HG03135 (cell line): ENCODE data around the gene LITAFD.
"Not testable (repeated sequence)": the region's sequence is repeated elsewhere in the genome, so short reads cannot be mapped to it uniquely, and the experiment has no call there.

Experiments used
- ATAC-seq: cut with Tn5 transposase; IDR thresholded peaks from one replicate; pipeline ENCODE4 v1.9.1; 2021; ENCODE audit warnings: mild to moderate bottlenecking, moderate library complexity; ENCODE audit not compliant: unreplicated experiment

LITAFD gene

DNA sequence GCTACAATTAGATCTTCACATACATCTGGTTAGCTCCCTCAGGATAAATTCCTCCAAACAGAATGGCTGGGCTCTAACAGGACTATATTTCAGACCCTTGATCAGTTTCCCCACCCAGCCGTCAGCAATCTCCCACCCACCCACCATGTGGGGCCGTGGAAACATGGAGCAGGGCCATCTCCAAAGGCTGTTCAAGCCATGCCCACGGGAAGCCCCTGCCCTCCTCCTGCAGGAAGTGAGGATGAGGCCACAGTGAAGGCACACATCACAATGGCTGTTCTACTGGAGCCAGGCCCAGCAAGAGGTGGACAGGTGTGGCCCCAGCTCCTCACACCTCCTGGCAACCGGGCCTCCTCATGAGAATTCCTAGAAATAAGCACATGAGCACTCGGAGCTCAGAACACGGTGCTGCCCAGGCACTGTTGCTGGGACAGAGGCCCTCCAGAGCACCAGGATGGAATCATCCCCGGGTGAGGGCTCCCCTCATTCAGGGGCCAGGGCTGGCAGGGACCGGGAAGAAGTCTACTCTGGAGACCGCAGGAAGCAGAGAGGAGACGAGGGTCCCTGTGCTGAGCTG is at the start of gene LITAFD:
LITAFD (plus strand) TSS at position 311 of the 577 bp plus-strand sequence. CDS start 2,005 bp downstream, outside the sequence.
- ATAC-seq = no peak

DNA sequence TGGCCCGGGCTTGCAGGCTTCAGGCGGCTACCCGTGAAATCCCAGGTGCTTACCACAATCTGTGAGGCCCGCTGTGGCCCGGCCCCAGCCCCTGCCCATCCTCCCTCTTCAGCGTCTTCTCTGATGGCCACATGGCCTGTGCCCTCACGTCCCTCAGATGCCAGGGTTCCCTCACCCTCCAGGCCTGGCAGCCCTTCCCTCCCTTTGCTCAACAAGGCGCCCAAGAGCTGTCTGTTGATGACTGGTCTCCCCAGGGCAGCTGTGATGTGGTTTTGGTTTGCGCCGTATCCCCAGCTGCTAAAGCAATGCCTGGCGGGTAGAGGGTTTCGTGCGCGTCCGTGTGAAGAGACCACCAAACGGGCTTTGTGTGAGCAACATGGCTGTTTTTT is 49.4 kb upstream of the LITAFD start:
- no peak for ATAC-seq

DNA sequence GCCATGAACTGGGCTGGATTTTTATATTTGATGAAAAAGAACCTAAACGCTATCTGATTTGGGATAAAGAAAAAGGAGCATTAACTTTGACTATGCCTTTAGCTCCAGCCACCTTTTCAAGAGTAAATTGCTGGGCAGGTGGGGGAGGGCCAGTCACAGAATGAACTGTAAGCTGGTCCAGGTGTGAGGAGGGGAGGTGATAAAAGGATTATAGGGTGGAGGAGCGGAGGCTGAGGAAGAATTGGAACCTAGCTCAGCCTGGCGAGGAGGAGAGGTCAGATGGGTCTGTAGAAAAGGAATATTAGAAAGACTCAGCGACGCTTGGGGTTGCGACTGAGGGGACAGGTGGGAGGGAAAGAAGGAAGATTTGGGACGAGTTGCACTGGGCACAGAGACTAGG is 45.4 kb upstream of the LITAFD start:
- ATAC-seq = not testable (repeated sequence)

DNA sequence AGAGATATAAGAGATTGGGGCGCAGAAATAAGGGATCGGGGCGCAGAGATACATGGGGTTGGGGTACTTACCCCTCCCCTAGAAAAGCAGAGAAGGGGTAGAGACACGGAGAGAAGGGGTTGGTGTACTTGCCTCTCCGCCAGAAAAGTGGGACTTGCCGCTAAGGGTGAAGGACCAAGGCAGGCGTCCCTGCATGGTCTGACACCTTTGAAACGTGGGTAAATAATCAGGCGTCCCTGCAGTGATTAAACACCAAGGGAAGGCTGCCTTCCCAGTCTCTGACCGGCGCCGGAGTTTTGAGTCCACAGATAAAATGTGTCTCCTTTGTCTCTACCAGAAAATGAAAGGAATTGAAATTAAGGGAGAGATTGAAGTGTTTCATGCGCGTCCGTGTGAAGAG is 44.6 kb upstream of the LITAFD start:
- ATAC-seq = not testable (repeated sequence)

DNA sequence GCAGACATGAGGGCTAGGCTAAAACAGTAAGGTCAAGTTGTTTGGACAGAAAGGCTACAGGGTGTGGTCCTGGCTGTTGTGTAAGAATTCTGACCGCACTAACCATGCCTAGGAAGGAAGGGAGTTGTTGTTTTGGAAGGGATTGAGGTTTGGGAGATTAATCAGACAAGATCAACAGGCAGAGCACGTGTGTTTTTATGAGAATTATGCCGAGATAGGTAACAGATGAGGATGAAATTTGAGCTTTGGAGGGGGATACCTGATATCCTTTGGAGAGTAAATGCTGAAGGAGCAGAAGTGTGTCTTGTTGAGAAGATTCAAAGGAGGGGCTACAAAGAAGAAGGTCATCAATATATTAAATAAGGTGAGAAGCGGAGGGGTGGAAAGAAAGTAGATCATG is 40.1 kb upstream of the LITAFD start:
- ATAC-seq = not testable (repeated sequence)

DNA sequence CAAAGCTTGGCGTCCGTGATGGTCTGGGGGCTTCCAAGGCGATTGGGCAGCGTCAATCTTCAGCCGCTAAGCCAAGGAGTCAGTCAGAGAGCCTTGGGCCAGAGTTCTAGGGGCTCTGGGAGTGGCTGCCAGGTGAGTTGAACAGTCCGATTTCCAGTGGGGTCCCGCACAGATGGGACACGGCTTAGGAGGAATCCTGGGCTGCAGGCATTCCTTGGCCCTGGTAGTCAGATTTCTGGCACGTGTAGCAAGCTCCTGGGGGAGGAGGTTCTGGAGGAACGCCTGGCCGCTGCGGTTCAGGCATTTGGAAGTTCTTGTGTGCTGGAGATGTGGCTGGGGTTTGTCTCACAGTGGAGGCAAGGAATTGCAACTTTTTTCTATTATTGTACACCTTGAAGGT is 38.9 kb upstream of the LITAFD start:
- ATAC-seq = not testable (repeated sequence)

DNA sequence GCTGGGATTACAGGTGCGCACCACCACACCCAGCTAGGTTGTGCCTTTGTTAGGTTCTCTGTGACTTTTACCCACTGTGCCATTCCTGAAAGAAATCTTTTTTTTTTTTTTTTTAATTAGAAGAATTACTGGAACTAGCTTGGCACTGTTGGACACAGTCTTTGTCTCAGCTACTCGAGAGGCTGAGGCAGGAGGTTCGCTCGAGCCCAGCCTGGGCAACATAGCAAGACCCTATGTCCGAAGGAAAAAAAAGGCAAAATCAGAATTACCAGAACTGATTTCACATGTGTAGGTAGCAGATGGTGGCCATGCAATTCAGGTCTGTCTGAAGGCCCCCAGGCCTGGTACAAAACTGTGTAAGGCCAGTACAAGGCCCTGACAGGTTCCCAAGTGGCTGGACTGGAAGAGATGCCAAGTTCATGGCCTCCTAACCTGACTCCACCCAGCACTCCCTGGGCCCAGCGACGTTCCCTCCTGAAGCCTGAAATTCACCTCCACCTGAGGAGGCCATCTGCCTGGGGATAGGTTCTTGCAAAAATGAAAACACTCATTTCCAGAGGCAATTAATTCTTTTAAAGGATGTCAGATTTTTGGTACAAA is 36.4 kb upstream of the LITAFD start:
- ATAC-seq = no peak

DNA sequence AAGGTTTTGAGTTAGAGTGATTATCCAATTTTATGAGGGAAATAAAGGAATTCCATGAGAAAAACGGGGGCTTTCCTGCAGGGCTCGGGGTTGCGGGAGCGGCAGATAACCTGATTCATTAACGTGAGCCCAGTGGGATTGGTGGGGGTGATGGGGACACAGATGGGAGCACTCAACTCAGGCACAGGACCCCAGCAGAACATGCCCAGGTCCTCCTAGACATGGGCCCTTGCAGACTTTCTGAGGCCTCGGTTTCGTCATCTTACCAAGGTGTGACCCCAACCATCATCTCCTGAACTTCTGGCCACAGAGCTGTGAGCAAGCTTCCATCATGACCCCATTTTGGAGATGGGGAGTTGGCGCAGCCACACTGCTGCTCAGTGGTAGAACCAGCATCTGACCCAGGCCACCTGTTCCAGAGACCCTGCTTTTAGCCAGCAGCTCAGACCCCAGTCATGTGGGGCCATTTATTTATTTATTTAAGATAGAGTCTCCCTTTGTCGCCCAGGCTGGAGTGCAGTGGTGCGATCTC is 35.7 kb upstream of the LITAFD start:
- no peak for ATAC-seq

DNA sequence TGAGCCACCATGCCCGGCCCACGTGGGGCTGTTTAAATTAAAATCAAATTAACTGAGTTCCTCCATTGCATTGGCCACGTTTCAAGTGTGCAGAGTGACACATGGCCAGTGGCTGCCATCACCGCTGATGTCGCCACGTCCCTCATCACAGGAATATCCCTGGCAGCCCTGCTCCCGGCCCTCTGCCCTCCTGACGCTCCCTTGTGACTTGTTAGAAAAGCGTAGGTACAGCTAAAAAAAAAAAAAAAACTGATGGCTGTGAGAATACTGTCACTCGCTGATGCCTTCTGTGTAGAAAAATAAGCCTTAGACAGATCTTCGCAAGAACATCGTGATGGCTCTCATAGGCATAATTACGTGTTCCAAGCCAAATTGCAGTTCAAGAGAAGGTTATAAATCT is 35.0 kb upstream of the LITAFD start:
- no peak for ATAC-seq

DNA sequence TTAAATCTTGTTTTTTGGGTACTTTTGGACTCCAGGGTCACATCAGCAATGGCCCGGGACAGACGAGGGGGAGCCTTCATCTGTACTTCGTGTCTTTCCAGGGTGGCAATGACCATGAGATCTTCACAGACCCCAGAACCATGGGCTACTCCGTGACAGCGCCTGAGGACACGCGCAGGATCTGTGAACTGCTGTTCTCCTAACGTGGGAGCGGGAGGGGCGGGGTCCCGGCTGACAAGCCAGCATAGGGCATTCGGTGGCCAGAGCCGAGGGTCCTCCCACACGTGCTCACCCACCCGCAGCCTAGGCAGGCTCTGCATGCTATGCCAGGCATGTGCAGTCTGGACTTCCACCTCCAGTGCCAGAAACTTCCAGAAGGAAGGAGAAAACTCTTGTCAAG is 34.5 kb upstream of the LITAFD start:
- ATAC-seq = no peak

DNA sequence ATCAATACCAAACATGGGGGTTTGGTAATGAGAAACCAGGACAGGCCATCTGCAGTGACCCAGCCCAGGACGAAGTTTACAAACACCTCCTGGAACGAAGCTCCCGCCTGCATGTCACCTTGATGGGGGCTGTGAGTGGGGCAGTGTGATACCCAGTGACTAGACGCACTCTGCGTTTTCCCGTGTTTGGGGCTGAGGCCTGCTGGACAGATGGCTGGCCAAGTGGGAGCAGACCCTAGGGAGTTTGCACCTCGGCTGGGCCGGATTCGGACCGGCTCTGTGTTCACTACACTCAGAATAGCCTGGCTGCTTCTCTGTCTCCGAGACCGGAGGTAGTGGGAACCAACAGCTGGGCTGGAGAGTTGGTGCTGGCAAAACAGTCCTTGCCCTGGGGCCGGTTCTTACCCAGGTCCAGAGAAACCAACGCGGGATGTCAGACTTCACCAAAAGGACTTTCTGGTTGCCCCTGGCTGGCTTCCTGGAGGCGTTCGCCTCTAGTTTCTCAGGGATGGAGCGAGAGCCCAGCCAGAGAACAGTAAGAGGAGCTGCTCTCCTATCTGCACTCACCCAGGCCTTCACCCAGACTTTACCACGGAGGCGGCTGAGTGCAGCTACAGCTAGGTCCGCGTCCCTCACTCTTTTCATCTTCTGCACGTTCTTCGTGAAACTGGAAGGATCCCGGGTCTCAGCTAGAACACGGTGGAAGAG is 33.8 kb upstream of the LITAFD start:
- no peak for ATAC-seq

DNA sequence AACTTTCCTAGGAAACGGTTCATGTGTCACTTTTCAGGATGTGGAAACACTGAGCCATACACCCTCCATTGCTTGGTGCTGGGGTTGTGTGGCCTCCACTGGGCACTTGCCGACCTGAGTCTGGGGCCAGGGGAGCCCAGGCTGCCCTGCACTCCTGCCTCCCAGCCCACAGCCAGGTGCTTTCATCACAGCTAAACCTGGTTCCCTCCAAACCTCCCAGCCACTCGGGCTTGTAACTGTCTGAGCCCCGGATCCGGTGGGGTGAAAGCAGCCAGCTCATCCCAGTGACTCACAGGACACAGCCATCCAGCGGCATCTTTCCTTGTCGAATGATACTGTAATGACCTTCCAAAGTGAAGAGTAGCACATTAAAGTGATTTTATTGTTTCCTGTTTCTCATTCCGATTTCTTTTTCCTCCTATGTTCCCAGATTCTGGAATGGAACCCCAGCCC is 33.2 kb upstream of the LITAFD start:
- ATAC-seq = no peak

DNA sequence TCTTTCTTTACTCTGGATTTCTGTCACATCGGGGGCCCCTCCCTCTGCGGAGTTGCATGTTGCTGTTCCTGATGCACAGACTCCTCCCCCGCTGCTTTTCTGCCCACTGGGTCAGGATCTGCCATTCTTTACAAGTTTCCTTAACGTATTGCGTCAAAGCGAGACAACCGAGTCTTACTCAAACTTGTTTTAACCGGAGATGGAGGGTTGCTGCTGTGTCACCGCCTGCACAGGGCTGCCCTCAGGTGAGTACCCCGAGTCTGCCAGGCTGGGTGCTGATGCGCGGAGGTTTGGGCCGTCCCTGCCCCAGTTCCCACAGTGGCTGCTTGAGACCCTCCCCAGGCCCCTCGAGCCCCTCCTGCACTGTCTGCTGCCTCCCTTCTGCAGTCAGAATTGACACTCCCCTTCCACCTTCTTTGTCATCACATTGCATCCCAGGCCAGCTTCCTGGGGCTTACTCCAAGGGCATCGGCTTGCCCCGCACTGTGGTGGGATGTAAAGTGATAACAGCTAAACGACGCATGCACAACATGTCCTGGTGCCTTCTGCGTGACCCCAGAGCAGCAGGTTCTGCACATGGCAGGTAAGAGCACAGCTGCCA is 32.6 kb upstream of the LITAFD start:
- ATAC-seq = no peak

DNA sequence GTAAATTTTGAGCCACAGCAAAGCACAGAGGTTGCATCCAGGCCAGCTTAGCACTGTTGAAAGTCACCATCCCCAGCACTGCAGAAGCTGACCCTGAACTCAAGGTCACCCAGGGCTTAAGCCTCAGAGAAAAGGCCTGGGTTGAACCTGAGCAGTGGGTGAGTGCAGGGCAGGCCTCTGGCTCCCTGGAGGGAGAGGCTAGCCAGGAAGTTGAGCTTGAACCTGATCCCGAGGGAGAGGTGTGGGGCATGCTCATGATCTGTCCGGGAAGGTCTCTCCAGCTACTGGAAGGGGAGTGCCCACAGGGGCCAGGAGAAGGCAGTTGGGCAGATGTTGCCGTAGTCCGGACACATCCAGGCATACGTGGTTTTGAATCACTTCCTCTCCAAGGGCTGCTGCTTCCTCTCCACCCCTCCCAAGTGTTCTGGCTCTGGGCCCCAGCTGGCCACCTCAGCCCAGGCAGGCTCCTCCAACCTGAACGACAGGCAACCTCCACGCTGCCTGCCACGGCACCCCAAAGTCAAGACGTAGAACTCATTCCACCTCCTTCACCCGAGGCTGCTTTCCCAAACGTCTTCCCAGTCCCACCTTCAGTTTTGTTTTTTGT is 31.8 kb upstream of the LITAFD start:
- ATAC-seq = no peak

DNA sequence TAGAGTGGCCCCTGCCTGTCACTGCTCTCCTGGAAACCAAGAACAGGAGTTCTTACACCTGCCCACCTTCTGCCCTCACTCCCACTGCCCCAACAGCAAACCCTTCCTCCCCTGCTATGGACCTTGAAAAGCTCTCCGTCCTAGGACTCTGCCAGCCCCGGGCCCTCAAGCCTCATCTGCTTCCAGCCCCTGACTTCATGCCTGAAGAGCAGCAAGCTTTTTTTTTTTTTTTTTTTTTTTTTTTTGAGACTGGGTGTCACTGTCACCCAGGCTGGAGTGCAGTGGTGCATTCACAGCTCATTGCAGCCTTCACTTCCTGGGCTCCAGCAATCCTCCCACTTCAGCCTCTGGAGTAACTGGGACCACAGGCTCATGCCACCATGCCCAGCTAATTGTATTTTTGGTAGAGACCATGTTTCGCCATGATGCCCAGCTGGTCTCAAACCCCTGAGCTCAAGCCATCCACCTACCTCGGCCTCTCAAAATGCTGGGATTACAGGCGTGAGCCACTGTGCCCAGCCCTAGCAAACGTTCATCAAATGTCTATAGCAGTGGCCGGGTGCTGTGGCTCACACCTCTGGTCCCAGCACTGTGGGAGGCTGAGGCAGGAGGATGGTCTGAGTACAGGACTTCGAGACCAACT is 30.3 kb upstream of the LITAFD start:
- no peak for ATAC-seq

DNA sequence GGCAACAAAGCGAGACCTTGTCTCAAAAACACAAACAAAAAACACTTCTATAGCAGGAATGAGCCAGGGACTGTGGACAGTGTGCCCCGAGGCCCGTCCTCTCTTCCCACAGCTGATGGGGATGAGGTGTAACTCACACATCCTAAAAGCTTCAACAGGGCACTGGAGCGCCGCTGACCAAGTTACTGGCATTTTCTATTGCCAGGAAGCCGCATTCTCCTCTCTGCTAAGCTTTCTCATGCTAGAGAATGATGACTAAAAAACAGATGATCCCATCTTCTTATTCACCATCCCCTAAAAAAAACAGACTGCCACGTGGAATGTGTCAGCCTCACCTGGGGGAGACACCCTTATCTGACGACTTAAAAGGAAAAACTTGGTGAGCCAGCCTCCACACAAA is 29.6 kb upstream of the LITAFD start:
- no peak for ATAC-seq

DNA sequence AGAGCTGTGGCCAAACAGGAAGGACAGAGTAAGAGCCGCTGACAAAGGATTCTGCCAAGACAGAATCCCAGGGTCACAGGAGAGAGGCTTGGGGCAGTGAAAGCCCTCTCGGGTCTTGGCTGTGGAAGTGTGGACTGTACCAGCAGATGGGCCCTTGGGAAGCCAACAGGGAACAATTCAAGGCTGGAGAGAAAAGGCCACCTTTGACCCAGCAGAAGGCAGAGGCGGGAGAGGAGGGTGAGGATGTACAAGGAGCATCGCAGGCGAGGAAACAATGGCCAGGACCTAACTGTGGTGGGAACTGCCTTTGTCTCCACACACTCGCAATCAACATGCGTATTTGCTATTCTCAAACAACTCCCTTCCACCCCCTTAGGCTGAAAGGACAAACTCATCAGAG is 29.0 kb upstream of the LITAFD start:
- ATAC-seq = no peak

DNA sequence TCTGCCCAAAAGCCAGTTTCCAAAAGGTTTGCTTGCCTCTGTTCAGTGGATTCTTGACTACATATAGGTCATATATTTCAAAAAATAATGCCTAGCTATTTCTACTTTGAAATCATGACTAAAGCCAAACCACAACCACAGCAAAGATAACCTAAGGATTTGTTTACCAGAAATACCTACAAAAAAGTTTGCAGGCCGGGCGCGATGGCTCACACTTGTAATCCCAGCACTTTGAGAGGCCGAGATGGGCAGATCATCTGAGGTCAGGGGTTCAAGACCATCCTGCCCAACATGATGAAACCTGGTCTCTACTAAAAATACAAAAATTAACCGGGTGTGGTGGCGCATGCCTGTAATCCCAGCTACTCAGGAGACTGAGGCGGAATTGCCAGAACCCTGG is 28.5 kb upstream of the LITAFD start:
- ATAC-seq = no peak

DNA sequence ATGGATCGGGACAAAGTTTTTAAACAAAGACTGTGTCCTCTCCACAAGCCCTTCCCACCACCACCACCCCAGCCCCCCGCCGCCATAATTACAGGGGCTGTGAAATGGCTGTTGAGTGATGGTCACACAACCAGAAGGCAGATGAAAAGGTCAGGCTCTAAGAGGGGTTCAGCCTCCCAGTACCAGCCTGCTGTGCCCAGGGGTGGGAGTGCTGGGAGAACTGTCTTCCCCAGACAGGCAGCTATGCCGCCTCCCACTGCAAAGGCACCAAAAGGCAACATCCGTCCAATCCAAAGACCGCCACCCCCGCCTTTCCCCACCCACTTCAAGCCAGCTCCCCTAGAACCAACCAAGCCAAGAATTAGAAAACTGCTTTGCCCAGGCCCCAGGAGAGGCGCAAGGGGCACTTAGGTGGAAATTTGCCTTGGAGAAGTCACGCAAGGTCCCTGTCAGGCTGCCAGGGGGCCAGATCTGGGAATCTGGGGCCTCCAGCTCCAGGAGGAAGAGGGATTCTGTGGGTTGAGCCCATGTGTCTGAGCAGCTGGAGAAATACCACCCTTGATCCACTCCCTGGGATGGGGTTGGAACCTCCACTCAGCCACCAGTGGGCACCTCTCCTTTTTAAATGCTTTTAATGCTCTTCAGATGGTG is 27.7 kb upstream of the LITAFD start:
- ATAC-seq = no peak

DNA sequence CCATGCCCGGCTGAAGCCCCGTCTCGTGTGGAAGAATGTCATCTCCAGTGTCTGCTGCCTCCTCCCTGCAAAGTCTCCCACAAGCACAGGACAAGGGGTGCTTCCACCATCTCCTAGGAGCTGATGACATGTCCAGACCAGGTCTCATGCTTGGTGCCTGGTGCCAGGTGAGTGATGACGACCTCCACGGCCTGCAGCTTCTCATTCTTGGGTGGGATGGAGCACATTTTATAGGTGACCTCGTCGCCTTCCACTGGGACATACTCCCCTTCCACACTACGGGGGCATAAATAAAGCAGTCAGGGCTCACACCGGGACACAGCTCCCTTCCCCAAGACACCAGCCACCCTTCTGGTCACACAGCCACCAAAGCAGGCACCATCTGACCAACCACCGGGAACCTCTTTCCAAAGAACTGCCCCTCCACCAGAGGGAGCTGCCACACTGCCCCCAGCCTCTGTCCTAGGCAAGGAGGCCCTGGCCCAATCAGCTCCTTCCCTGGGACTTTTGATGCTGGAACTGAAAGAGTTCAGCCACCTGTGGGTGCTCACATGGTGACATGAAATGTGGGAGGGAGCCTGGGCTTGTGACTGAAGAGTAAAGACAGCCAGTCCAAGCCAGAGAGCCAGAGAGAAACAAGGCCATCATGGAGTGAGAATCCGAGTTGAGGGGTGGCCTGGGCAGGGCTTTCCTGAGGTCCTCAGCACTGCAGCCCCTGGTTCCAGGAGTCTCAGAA is 26.9 kb upstream of the LITAFD start:
- ATAC-seq = no peak
